ENCODE data around the gene CRACR2A. TPM values are rescaled to one million over a fixed set of nuclear protein-coding genes. Genes with fewer than 3 reads are reported as not detected.

The CRACR2A gene
- total and polyA plus RNA-seq, 9 of the 15 experiments (the other 6 are each of a cell fraction or from before 2014, with no cell fraction given): 2.1 to 15.1 (median 10.4) TPM

DNA sequence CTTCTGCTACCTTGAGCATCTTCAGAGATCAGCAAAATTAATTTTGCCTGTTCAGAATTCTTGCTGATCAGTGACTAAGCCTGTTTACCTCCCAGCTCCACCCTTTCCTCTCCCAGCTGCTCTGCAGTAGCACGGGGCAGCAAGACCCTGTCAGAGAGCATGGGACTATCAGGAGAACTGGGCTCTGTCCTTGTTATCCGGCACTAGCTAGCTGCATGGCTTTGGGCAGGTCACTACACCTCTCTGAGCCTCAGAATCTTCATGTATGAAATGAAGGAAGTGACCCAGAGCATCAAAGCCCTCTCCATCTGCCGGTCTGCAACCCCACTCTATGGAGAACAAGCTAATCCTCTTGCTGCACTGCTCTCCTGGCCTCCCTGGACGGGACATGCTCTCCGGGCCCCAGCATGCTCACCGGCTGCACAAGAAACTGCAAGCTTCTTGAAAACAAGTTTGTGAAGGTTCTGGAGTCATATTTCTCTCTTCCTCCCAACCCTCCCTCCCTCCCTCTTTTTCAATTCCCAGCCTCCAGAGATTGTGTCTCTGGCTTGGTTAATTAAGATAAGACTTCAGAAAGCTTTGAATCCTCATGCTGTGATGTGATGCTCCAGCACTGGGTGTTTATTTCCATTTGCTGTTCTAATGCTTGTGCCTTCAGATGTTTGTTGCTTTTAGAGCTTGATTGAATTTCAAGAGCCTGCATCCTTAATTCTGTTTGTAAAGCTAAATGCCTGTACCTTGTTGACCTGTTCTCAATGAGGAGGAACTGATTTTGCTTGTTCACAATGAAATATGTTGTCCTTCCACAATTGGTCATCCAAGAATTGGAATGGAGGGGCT, 101.1 kb downstream of the CRACR2A start:
- Histone ChIP-seq H2AFZ (ENCODE audit: low read depth, low read length) (no peak overlapping the region), H3K27me3 (ENCODE audit: control insufficient read depth in 2 of 2, insufficient read depth in 2 of 2, low read length in 2 of 2) (no peaks in the 10 kb centered on the region), H3K27ac (ENCODE audit: extremely low read depth, low read depth, low read length) (no peak overlapping the region), H3K4me1 (replicated peaks in 1 of 2; ENCODE audit: control insufficient read depth in 2 of 2, insufficient read depth in 2 of 2, low read length in 2 of 2) (no peaks in the 10 kb centered on the region), H3K9ac (ENCODE audit: insufficient read depth in 1 of 2, low read depth in 2 of 2, low read length in 2 of 2) (no peak overlapping the region; a peak in 1 of 4 replicates), H3K79me2 (ENCODE audit: control insufficient read depth, insufficient read depth, low read length) (no peaks in the 10 kb centered on the region), H3K9me3 (replicated peaks; ENCODE audit: control insufficient read depth, insufficient read depth, low read depth, low read length) (no peaks in the 10 kb centered on the region), H3K9me1 (ENCODE audit: control insufficient read depth, insufficient read depth, low read length) (no peaks in the 10 kb centered on the region), H3K4me2 (ENCODE audit: insufficient read depth, low read length) (no peak overlapping the region), H4K20me1 (replicated peaks; ENCODE audit: control insufficient read depth, insufficient read depth, low read length) (no peaks in the 10 kb centered on the region), H3K36me3 (ENCODE audit: control insufficient read depth, insufficient read depth, low read length) (peaks cover 19% of the 10 kb centered on the region; the same call in 2 of the 3 replicates), H3K4me3 (no peak overlapping the region)
- TF ChIP-seq CHD2 (IDR thresholded peaks at IDR 0.05; ENCODE audit: low read depth, low read length) (no peak), MXI1 (IDR thresholded peaks at IDR 0.05; ENCODE audit: low read depth, low read length) (no peak), ZNF133 (CRISPR knock-in tag; IDR thresholded peaks at IDR 0.05) (no peak), RBM15 (IDR thresholded peaks at IDR 0.05; ENCODE audit: insufficient read depth, low read length) (no peak), HDAC1 (IDR thresholded peaks at IDR 0.05) (no peak), HOMEZ (CRISPR knock-in tag; IDR thresholded peaks at IDR 0.05) (no peak), CREB3L1 (IDR thresholded peaks at IDR 0.05; ENCODE audit: borderline replicate concordance, low read depth) (no peak), TCF3 (CRISPR knock-in tag; IDR thresholded peaks at IDR 0.05) (no peak)
- TF ChIP-seq, protein P1, sequence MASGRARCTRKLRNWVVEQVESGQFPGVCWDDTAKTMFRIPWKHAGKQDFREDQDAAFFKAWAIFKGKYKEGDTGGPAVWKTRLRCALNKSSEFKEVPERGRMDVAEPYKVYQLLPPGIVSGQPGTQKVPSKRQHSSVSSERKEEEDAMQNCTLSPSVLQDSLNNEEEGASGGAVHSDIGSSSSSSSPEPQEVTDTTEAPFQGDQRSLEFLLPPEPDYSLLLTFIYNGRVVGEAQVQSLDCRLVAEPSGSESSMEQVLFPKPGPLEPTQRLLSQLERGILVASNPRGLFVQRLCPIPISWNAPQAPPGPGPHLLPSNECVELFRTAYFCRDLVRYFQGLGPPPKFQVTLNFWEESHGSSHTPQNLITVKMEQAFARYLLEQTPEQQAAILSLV (tag; IDR thresholded peaks at IDR 0.05): no peak
- ChIA-PET POLR2A (interaction anchor here (0.6 kb wide), 1 partner anchor 8 kb away, joined by 3 read pairs; no protein-coding TSS in a partner anchor), CTCF (ENCODE audit: low intra/inter-chr PET ratio) (no interaction called here)
- FAIRE-seq (no peak), ATAC-seq (no peak), DNase-seq (ENCODE audit: extremely low read depth in 1 of 4, low spot score in 3 of 4) (no peak)
- in situ Hi-C loops (cut with MboI) (no loop called here), intact Hi-C loops (cut with micrococcal nuclease) (loop anchor here (10.0 kb wide), 1 partner anchor 103 kb away; the partner anchor contains the start of gene CRACR2A)
- no TSS peak for BruUV-seq (replicated peaks)
- 80% methylated on average over 4 of the region's 6 CpGs for WGBS (ENCODE audit: insufficient coverage, low coverage, missing lambda C conversion rate)

Measured in K562 (cell line).